Measurements from ENCODE around the gene MEN1. TPM values are rescaled to one million over a fixed set of nuclear protein-coding genes. Genes with fewer than 3 reads are reported as not detected.
A peak's percentile ranks its signal among the peaks of the same experiment; 100 is the strongest.

The MEN1 gene
- polyA plus RNA-seq, 1 donor (not counting 4 experiments of a cell fraction or from before 2014, with no cell fraction given): 14.2 TPM

- no peak for FAIRE-seq
Measured at GRCh38 chr11:64858467-64859263, 48.3 kb upstream of the MEN1 start.

DNA sequence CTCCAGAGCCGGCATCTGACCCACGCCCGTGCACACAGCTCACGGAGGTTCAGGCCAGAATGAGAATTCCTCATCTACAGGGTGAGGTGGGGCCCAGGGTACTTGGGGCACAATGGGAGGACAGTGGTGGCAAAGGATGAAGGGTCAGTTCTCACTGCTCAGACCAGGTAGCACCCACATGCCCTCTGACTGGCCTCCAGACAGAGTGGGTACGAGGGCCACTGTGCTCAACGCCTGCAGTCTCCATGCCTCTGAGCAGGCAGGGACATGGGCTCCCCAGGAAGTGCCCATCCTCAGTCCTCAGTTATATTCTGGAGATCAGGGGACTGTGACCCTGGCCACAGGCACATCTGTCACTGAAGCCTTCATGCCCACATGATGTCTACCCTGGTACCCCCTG lies 47.1 kb upstream of the MEN1 start:
- peak overlapping the region; percentile 36 for H3K27ac ChIP-seq (ENCODE audit: control insufficient read depth, insufficient read depth, low read length)
- H3K4me2 ChIP-seq (ENCODE audit: control insufficient read depth, extremely low read depth, insufficient read depth, low read depth, low read length): no peak overlapping the region
- H2AFZ ChIP-seq (ENCODE audit: control insufficient read depth, low read length): no peak overlapping the region
- H3K4me3 ChIP-seq (ENCODE audit: control insufficient read depth in 2 of 3, extremely low read depth in 1 of 3, insufficient read depth in 2 of 3, low read depth in 1 of 3, low read length in 3 of 3): no peak overlapping the region
- H3K27me3 ChIP-seq (ENCODE audit: control insufficient read depth, extremely low read depth, insufficient read depth, low read length): no peaks in the 10 kb centered on the region
- no peaks in the 10 kb centered on the region for H4K20me1 ChIP-seq (ENCODE audit: control insufficient read depth, extremely low read depth, insufficient read depth, low read length)
- H3K36me3 ChIP-seq (ENCODE audit: control insufficient read depth in 2 of 2, extremely low read depth in 1 of 2, insufficient read depth in 2 of 2, low read length in 2 of 2): peaks cover 29 to 53% of the 10 kb centered on the region in 2 experiments
- dilution Hi-C loops (cut with MboI; ENCODE audit: extremely low pct_ligation_motif_present, low sequenced_read_pairs): no loop called here
- H3K9me1 ChIP-seq (ENCODE audit: control insufficient read depth, extremely low read depth, insufficient read depth, low read length): no peaks in the 10 kb centered on the region
- DNase-seq (ENCODE audit: low read depth, low spot score): no peak
- peaks cover 47% of the 10 kb centered on the region for H3K79me2 ChIP-seq (ENCODE audit: control insufficient read depth, insufficient read depth, low read length)
- H3K4me1 ChIP-seq (ENCODE audit: control insufficient read depth, extremely low read depth, insufficient read depth, low read length): peaks cover 37% of the 10 kb centered on the region
- H3K9ac ChIP-seq (ENCODE audit: control insufficient read depth, extremely low read depth, insufficient read depth, low read length): no peak overlapping the region
- no peaks in the 10 kb centered on the region for H3K9me3 ChIP-seq (ENCODE audit: control insufficient read depth, low read depth, low read length)
- TF ChIP-seq, protein P1, sequence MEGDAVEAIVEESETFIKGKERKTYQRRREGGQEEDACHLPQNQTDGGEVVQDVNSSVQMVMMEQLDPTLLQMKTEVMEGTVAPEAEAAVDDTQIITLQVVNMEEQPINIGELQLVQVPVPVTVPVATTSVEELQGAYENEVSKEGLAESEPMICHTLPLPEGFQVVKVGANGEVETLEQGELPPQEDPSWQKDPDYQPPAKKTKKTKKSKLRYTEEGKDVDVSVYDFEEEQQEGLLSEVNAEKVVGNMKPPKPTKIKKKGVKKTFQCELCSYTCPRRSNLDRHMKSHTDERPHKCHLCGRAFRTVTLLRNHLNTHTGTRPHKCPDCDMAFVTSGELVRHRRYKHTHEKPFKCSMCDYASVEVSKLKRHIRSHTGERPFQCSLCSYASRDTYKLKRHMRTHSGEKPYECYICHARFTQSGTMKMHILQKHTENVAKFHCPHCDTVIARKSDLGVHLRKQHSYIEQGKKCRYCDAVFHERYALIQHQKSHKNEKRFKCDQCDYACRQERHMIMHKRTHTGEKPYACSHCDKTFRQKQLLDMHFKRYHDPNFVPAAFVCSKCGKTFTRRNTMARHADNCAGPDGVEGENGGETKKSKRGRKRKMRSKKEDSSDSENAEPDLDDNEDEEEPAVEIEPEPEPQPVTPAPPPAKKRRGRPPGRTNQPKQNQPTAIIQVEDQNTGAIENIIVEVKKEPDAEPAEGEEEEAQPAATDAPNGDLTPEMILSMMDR (optimal IDR thresholded peaks at IDR 0.05 in 1 of 3, IDR thresholded peaks at IDR 0.05 in 1 of 3, conservative IDR thresholded peaks at IDR 0.05 in 1 of 3; ENCODE audit: extremely low read depth in 1 of 3, insufficient read depth in 2 of 3, low read length in 3 of 3): no peak
- no peak for TF ChIP-seq EZH2 (IDR thresholded peaks at IDR 0.05; ENCODE audit: low read length)
- FAIRE-seq: no peak

More at GRCh38 chr11:64858467-64859263, 48.3 kb upstream of the MEN1 start:
- Histone ChIP-seq H3K36me3 (ENCODE audit: control insufficient read depth in 2 of 2, extremely low read depth in 1 of 2, insufficient read depth in 2 of 2, low read length in 2 of 2) (peaks cover 24 to 46% of the 10 kb centered on the region in 2 experiments), H4K20me1 (ENCODE audit: control insufficient read depth, extremely low read depth, insufficient read depth, low read length) (no peaks in the 10 kb centered on the region), H3K4me3 (ENCODE audit: control insufficient read depth in 2 of 3, extremely low read depth in 1 of 3, insufficient read depth in 2 of 3, low read depth in 1 of 3, low read length in 3 of 3) (no peak overlapping the region), H3K27ac (ENCODE audit: control insufficient read depth, insufficient read depth, low read length) (no peak overlapping the region), H3K9ac (ENCODE audit: control insufficient read depth, extremely low read depth, insufficient read depth, low read length) (no peak overlapping the region), H3K4me1 (ENCODE audit: control insufficient read depth, extremely low read depth, insufficient read depth, low read length) (peaks cover 47% of the 10 kb centered on the region), H3K9me3 (ENCODE audit: control insufficient read depth, low read depth, low read length) (no peaks in the 10 kb centered on the region), H3K4me2 (ENCODE audit: control insufficient read depth, extremely low read depth, insufficient read depth, low read depth, low read length) (no peak overlapping the region), H3K9me1 (ENCODE audit: control insufficient read depth, extremely low read depth, insufficient read depth, low read length) (peaks cover 3% of the 10 kb centered on the region), H3K79me2 (ENCODE audit: control insufficient read depth, insufficient read depth, low read length) (peaks cover 56% of the 10 kb centered on the region), H2AFZ (ENCODE audit: control insufficient read depth, low read length) (no peak overlapping the region), H3K27me3 (ENCODE audit: control insufficient read depth, extremely low read depth, insufficient read depth, low read length) (no peaks in the 10 kb centered on the region)
- no peak for TF ChIP-seq EZH2 (IDR thresholded peaks at IDR 0.05; ENCODE audit: low read length)
- TF ChIP-seq, protein P1 (optimal IDR thresholded peaks at IDR 0.05 in 1 of 3, IDR thresholded peaks at IDR 0.05 in 1 of 3, conservative IDR thresholded peaks at IDR 0.05 in 1 of 3; ENCODE audit: extremely low read depth in 1 of 3, insufficient read depth in 2 of 3, low read length in 3 of 3): no peak
- dilution Hi-C loops (cut with MboI; ENCODE audit: extremely low pct_ligation_motif_present, low sequenced_read_pairs): no loop called here
- DNase-seq (ENCODE audit: low read depth, low spot score): no peak

All from keratinocyte (primary cell).